ENCODE results near the gene REPS1. TPM values are rescaled to one million over a fixed set of nuclear protein-coding genes. Genes with fewer than 3 reads are reported as not detected.
"Not testable (repeated sequence)": the region's sequence is repeated elsewhere in the genome, so short reads cannot be mapped to it uniquely, and the experiment has no call there.

Gene REPS1
- polyA plus RNA-seq, 1 of the 3 experiments (the other 2 are of a cell fraction): 26.2 TPM

DNA sequence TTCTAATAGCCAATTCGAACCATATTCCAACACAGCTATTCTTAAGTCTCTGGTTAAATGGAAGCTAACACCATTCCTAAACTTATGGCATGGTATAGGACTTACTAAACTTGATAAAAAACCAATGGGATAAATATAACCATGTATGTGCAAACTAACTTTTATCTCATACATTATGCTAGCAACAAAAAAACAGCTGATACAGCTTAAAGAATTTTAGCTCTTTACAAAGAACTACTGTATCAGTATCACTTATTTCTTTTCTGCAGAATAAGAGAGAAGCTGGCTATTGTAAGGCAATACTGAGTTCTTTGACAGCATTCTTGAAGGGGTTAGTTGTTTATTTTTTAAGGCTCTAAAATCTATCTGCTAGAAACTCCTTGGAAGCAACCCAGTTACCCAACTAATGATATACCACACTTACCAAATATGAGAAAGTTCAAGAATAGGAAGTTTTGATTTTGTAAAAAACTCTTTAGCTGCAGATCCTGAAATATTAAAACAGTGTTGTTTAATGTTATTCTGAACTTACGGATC, 44.9 kb downstream of the REPS1 start:
- Histone ChIP-seq H3K9ac (no peak overlapping the region), H3K27ac (ENCODE audit: low read depth in 2 of 2, low read length in 1 of 2) (no peak overlapping the region), H3F3A (replicated peaks; ENCODE audit: insufficient read depth) (peaks cover 6% of the 10 kb centered on the region), H3K27me3 (ENCODE audit: insufficient read depth) (no peaks in the 10 kb centered on the region), H2AFZ (ENCODE audit: low read depth) (no peak overlapping the region), H3K4me1 (ENCODE audit: control insufficient read depth in 1 of 2, insufficient read depth in 2 of 2, low read depth in 1 of 2, low read length in 1 of 2) (0 out of 4 replicates have a peak, but pooled peaks cover 0 to 6% of the 10 kb centered on the region in 2 experiments), H3K4me3 (ENCODE audit: low read depth in 2 of 2, low read length in 1 of 2) (no peak overlapping the region), H3K36me3 (replicated peaks in 1 of 2; ENCODE audit: control insufficient read depth in 1 of 2, insufficient read depth in 2 of 2, low read length in 1 of 2) (peaks cover 24 to 38% of the 10 kb centered on the region in 2 experiments), H3K4me2 (no peak overlapping the region), H3K9me3 (no peaks in the 10 kb centered on the region), H3K9me2 (no peaks in the 10 kb centered on the region), H4K20me1 (ENCODE audit: insufficient read depth) (0 out of 2 replicates have a peak, but pooled peaks cover 6% of the 10 kb centered on the region), H3K79me2 (ENCODE audit: insufficient read depth) (peaks cover 10% of the 10 kb centered on the region)
- CTCF ChIA-PET: interaction anchor here (1.5 kb wide), 1 partner anchor 45 kb away, joined by 4 read pairs; the partner anchor contains the start of gene REPS1
- no peak for DNase-seq
- TF ChIP-seq POLR2AphosphoS5 (IDR thresholded peaks at IDR 0.05; ENCODE audit: low read depth, low read length) (no peak), GATA2 (CRISPR knock-in tag; IDR thresholded peaks at IDR 0.05) (no peak), GABPA (IDR thresholded peaks at IDR 0.05; ENCODE audit: low read depth) (no peak), NRF1 (IDR thresholded peaks at IDR 0.05; ENCODE audit: low read depth, low read length) (no peak)
- POLR2A ChIA-PET: no interaction called here
- 96% methylated on average over 2 of the region's 2 CpGs for WGBS (ENCODE audit: low lambda C conversion rate)

- H3K4me2 ChIP-seq; H2AFZ ChIP-seq (ENCODE audit: low read depth); DNase-seq; H3K9me3 ChIP-seq; H3K4me3 ChIP-seq (ENCODE audit: low read depth in 2 of 2, low read length in 1 of 2); H3K79me2 ChIP-seq (ENCODE audit: insufficient read depth); H3K9ac ChIP-seq; H3K27ac ChIP-seq (ENCODE audit: low read depth in 2 of 2, low read length in 1 of 2); H4K20me1 ChIP-seq (ENCODE audit: insufficient read depth); H3K27me3 ChIP-seq (ENCODE audit: insufficient read depth); H3K9me2 ChIP-seq; H3F3A ChIP-seq (replicated peaks; ENCODE audit: insufficient read depth); CTCF ChIA-PET; H3K4me1 ChIP-seq (ENCODE audit: control insufficient read depth in 1 of 2, insufficient read depth in 2 of 2, low read depth in 1 of 2, low read length in 1 of 2); POLR2A ChIA-PET: not testable (repeated sequence)
- peaks cover 41% of the 10 kb centered on the region in 2 experiments for H3K36me3 ChIP-seq (replicated peaks in 1 of 2; ENCODE audit: control insufficient read depth in 1 of 2, insufficient read depth in 2 of 2, low read length in 1 of 2)
- 89% methylated on average over 1 of the region's 1 CpG for WGBS (ENCODE audit: low lambda C conversion rate)
Observed at GRCh38 chr6:138936873-138937272, 51.2 kb downstream of the REPS1 start.

DNA sequence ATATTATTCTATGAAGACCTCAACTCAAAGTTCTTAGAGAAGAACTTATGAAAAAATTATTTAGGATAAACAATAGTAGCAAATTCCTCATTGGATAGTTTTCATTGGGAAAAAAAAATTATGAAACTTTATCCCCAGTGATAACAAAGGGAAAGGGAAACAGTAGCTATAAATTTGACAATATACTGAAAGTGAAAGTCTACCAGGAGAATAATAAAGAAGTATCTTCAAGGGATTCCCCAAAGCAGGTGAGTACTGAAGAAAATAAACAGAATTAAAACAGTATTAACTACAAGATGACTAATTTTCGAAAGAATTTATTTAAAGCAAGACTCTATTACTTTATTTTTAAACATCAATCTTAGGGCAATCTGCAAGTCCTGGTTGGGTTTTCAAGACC, 56.4 kb downstream of the REPS1 start:
- H3K27me3 ChIP-seq (ENCODE audit: insufficient read depth): no peaks in the 10 kb centered on the region
- no peak for DNase-seq
- no peak overlapping the region for H3K27ac ChIP-seq (ENCODE audit: low read depth in 2 of 2, low read length in 1 of 2)
- no peaks in the 10 kb centered on the region for H3K79me2 ChIP-seq (ENCODE audit: insufficient read depth)
- 95% methylated on average over 1 of the region's 1 CpG for WGBS (ENCODE audit: low lambda C conversion rate)
- H3K9me2 ChIP-seq: no peaks in the 10 kb centered on the region
- no peaks in the 10 kb centered on the region for H3F3A ChIP-seq (replicated peaks; ENCODE audit: insufficient read depth)
- peaks cover 43 to 57% of the 10 kb centered on the region in 2 experiments for H3K36me3 ChIP-seq (replicated peaks in 1 of 2; ENCODE audit: control insufficient read depth in 1 of 2, insufficient read depth in 2 of 2, low read length in 1 of 2)
- H3K9me3 ChIP-seq: no peaks in the 10 kb centered on the region
- CTCF ChIA-PET: interaction anchor here (1.2 kb wide), 1 partner anchor 57 kb away, joined by 4 read pairs; no protein-coding TSS in a partner anchor
- H2AFZ ChIP-seq (ENCODE audit: low read depth): no peak overlapping the region
- H4K20me1 ChIP-seq (ENCODE audit: insufficient read depth): no peaks in the 10 kb centered on the region
- H3K4me2 ChIP-seq: no peak overlapping the region
- no peak overlapping the region for H3K9ac ChIP-seq
- H3K4me3 ChIP-seq (ENCODE audit: low read depth in 2 of 2, low read length in 1 of 2): no peak overlapping the region
- no peak for TF ChIP-seq RAD21 (IDR thresholded peaks at IDR 0.05; ENCODE audit: low read length)
- no peak for TF ChIP-seq POLR2AphosphoS5 (IDR thresholded peaks at IDR 0.05; ENCODE audit: low read depth, low read length)
- TF ChIP-seq, protein P1, sequence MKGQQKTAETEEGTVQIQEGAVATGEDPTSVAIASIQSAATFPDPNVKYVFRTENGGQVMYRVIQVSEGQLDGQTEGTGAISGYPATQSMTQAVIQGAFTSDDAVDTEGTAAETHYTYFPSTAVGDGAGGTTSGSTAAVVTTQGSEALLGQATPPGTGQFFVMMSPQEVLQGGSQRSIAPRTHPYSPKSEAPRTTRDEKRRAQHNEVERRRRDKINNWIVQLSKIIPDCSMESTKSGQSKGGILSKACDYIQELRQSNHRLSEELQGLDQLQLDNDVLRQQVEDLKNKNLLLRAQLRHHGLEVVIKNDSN (IDR thresholded peaks at IDR 0.05; ENCODE audit: borderline replicate concordance, low read depth): no peak
- no peaks in the 10 kb centered on the region; a peak in 1 of 4 replicates for H3K4me1 ChIP-seq (ENCODE audit: control insufficient read depth in 1 of 2, insufficient read depth in 2 of 2, low read depth in 1 of 2, low read length in 1 of 2)
- POLR2A ChIA-PET: no interaction called here
